ENCODE data around the gene CD79A.
"Not testable (repeated sequence)": the region's sequence is repeated elsewhere in the genome, so short reads cannot be mapped to it uniquely, and the experiment has no call there.

The CD79A gene

GRCh38 chr19:41905273-41906002 lies 28.4 kb downstream of the CD79A start:
- DNase-seq (ENCODE audit: low read depth in 2 of 2): no peak

GRCh38 chr19:41906271-41906670 lies 29.2 kb downstream of the CD79A start:
- DNase-seq (ENCODE audit: low read depth in 2 of 2): no peak

- DNase-seq (ENCODE audit: low read depth in 2 of 2): no peak
Measured at GRCh38 chr19:41906916-41907680, 30.0 kb downstream of the CD79A start.

- DNase-seq (ENCODE audit: low read depth in 2 of 2): no peak
Measured at GRCh38 chr19:41907994-41908615, 31.0 kb downstream of the CD79A start.

- DNase-seq (ENCODE audit: low read depth in 2 of 2): no peak
Measured at GRCh38 chr19:41908724-41909464, 31.8 kb downstream of the CD79A start.

- DNase-seq (ENCODE audit: low read depth in 2 of 2): no peak
Measured at GRCh38 chr19:41909706-41910105, 32.6 kb downstream of the CD79A start.

- no peak for DNase-seq (ENCODE audit: low read depth in 2 of 2)
Measured at GRCh38 chr19:41910240-41910991, 33.3 kb downstream of the CD79A start.

GRCh38 chr19:41910992-41911888 lies 34.2 kb downstream of the CD79A start:
- DNase-seq (ENCODE audit: low read depth in 2 of 2): no peak

- no peak for DNase-seq (ENCODE audit: low read depth in 2 of 2)
Measured at GRCh38 chr19:41911889-41912731, 35.0 kb downstream of the CD79A start.

- no peak for DNase-seq (ENCODE audit: low read depth in 2 of 2)
Measured at GRCh38 chr19:41912899-41913537, 35.9 kb downstream of the CD79A start.

- DNase-seq (ENCODE audit: low read depth in 2 of 2): no peak
Measured at GRCh38 chr19:41913538-41914423, 36.7 kb downstream of the CD79A start.

GRCh38 chr19:41914424-41914834 lies 37.4 kb downstream of the CD79A start:
- not testable (repeated sequence) for DNase-seq (ENCODE audit: low read depth in 2 of 2)

- DNase-seq (ENCODE audit: low read depth in 2 of 2): no peak
Measured at GRCh38 chr19:41915021-41915775, 38.1 kb downstream of the CD79A start.

- DNase-seq (ENCODE audit: low read depth in 2 of 2): no peak
Measured at GRCh38 chr19:41915776-41916414, 38.8 kb downstream of the CD79A start.

GRCh38 chr19:41917676-41918075 lies 40.6 kb downstream of the CD79A start:
- no peak for DNase-seq (ENCODE audit: low read depth in 2 of 2)

GRCh38 chr19:41918095-41918494 lies 41.0 kb downstream of the CD79A start:
- DNase-seq (ENCODE audit: low read depth in 2 of 2): no peak

All from stimulated activated CD8-positive, alpha-beta memory T cell treated with anti-CD3 and anti-CD28 coated beads, Interleukin-2, amount 100 ng/mL, for 1 hour (primary cell).